PC-9 (cell line): ENCODE results near the gene CPNE7. TPM values are rescaled to one million over a fixed set of nuclear protein-coding genes. Genes with fewer than 3 reads are reported as not detected.

Experiments used
- BruUV-seq: library from RNA; stranded (reverse); fragments of 400-500 nt; replicated peaks from 2 replicates; lab custom pipeline; 2021; lab: Mats Ljungman, UMichigan
- CTCF ChIA-PET: fragments of 300-600 bp; sonication (Branson Sonifier 250); formaldehyde crosslinking; loops from one replicate; lab custom pipeline; 2022; ENCODE audit warnings: antibody characterized with exemption; lab: Charles Lee
- POLR2A ChIA-PET: fragments of 300-600 bp; sonication (Branson Sonifier 250); formaldehyde crosslinking; loops from one replicate; lab custom pipeline; 2022; ENCODE audit warnings: antibody characterized with exemption; ENCODE audit not compliant: unreplicated experiment; lab: Charles Lee
- DNase-seq, 2 experiments: peaks; one replicate each; pipeline versions ENCODE4 v3.0.0 to v3.0.0-alpha.2; 2015 to 2022; ENCODE audit warnings: mixed read lengths in 1 of 2
- H2AFZ ChIP-seq: fragments of 200-600 bp; sonication (generic); 2 replicates; pipeline ENCODE4 v1.8.1; 2017; ENCODE audit warnings: antibody characterized with exemption
- H3F3A ChIP-seq: fragments of 200-600 bp; sonication (generic); 2 replicates; pipeline ENCODE4 v1.8.1; 2017; ENCODE audit warnings: antibody characterized with exemption, mild to moderate bottlenecking, low read depth; ENCODE audit not compliant: insufficient read depth
- H3K27ac ChIP-seq: fragments of 200-600 bp; sonication (generic); 2 replicates; pipeline ENCODE4 v1.6.1; 2016; ENCODE audit warnings: mixed run types
- H3K27me3 ChIP-seq: fragments of 200-600 bp; sonication (generic); 2 replicates; pipeline ENCODE4 v1.6.1; 2016; ENCODE audit warnings: low read depth, mixed run types; ENCODE audit not compliant: insufficient read depth
- H3K36me3 ChIP-seq: fragments of 200-600 bp; sonication (generic); 2 replicates; pipeline ENCODE4 v1.6.1; 2016; ENCODE audit warnings: low read depth, mixed run types
- H3K4me1 ChIP-seq: fragments of 200-600 bp; sonication (generic); replicated peaks from 2 replicates; pipeline ENCODE4 v1.6.1; 2016; ENCODE audit warnings: mixed run types; ENCODE audit not compliant: insufficient read depth
- H3K4me2 ChIP-seq: fragments of 200-600 bp; sonication (generic); 2 replicates; pipeline ENCODE4 v1.6.1; 2017; ENCODE audit warnings: mixed run types
- H3K4me3 ChIP-seq: fragments of 200-600 bp; sonication (generic); 2 replicates; pipeline ENCODE4 v1.6.1; 2016; ENCODE audit warnings: mixed run types
- H3K79me2 ChIP-seq: fragments of 200-600 bp; sonication (generic); 2 replicates; pipeline ENCODE4 v1.6.1; 2017; ENCODE audit warnings: low read depth, mixed run types
- H3K9me2 ChIP-seq: fragments of 200-600 bp; sonication (generic); 2 replicates; pipeline ENCODE4 v1.8.1; 2017; ENCODE audit warnings: mild to moderate bottlenecking; ENCODE audit not compliant: insufficient read depth
- H3K9me3 ChIP-seq: fragments of 200-600 bp; sonication (generic); 2 replicates; pipeline ENCODE4 v1.8.1; 2016; ENCODE audit warnings: low read depth; ENCODE audit not compliant: insufficient read depth
- H4K20me1 ChIP-seq: fragments of 200-600 bp; sonication (generic); 2 replicates; pipeline ENCODE4 v1.8.1; 2017; ENCODE audit not compliant: insufficient read depth
- CTCF ChIP-seq: fragments of 200-600 bp; sonication (generic); conservative IDR thresholded peaks from 2 replicates; pipeline ENCODE4 v1.6.1; 2017; ENCODE audit warnings: mixed run types, antibody characterized with exemption, mild to moderate bottlenecking, moderate library complexity
- EZH2 ChIP-seq: fragments of 200-600 bp; sonication (generic); IDR thresholded peaks from 2 replicates; pipeline ENCODE4 v1.8.0; 2017; ENCODE audit warnings: antibody characterized with exemption, low read depth
- intact Hi-C: fragments of 100-400 bp; cut with micrococcal nuclease; formaldehyde crosslinking; loops from one replicate; pipeline ENCODE4 v1.10.0; 2022; ENCODE audit not compliant: unreplicated experiment
- total RNA-seq: library from RNA; stranded (reverse); gene quantifications from 2 replicates; pipeline ENCODE4 v1.2.3, GENCODE V29; 2021

Gene CPNE7
- total RNA-seq, 1 experiment from 2014 or later, result 19.5 TPM

GRCh38 chr16:89550421-89551007 lies 25.0 kb upstream of the CPNE7 start:
- no peak overlapping the region for H2AFZ ChIP-seq
- H4K20me1 ChIP-seq, result no peaks in the 10 kb centered on the region
- POLR2A ChIA-PET, result no interaction called here
- no peaks in the 10 kb centered on the region for H3K9me2 ChIP-seq
- no TSS peak for BruUV-seq
- DNase-seq, result no peak
- intact Hi-C loops, result no loop called here
- H3K9me3 ChIP-seq, result no peaks in the 10 kb centered on the region
- no peaks in the 10 kb centered on the region for H3K27me3 ChIP-seq
- TF ChIP-seq CTCF, result no peak
- no peak for TF ChIP-seq EZH2
- no peaks in the 10 kb centered on the region for H3F3A ChIP-seq
- CTCF ChIA-PET, result interaction anchor here (0.6 kb wide), 1 partner anchor 10 kb away, joined by 3 read pairs; no protein-coding TSS in a partner anchor
- H3K36me3 ChIP-seq, result peaks cover 7% of the 10 kb centered on the region; the same call in 1 of the 2 replicates
- H3K79me2 ChIP-seq, result no peaks in the 10 kb centered on the region
- H3K27ac ChIP-seq, result no peak overlapping the region
- H3K4me2 ChIP-seq, result no peak overlapping the region
- H3K4me1 ChIP-seq, result no peaks in the 10 kb centered on the region
- H3K4me3 ChIP-seq, result no peak overlapping the region

GRCh38 chr16:89552329-89552728 lies 23.2 kb upstream of the CPNE7 start:
- ChIA-PET CTCF (no interaction called here), POLR2A (no interaction called here)
- Histone ChIP-seq H4K20me1 (no peaks in the 10 kb centered on the region), H3K9me2 (no peaks in the 10 kb centered on the region), H3K36me3 (peaks cover 8% of the 10 kb centered on the region; the same call in 1 of the 2 replicates), H3F3A (peaks cover 13% of the 10 kb centered on the region; the same call in 1 of the 2 replicates), H3K9me3 (no peaks in the 10 kb centered on the region), H3K4me3 (no peak overlapping the region), H3K79me2 (no peaks in the 10 kb centered on the region), H3K4me2 (no peak overlapping the region), H3K27ac (no peak overlapping the region), H3K27me3 (no peaks in the 10 kb centered on the region), H2AFZ (no peak overlapping the region), H3K4me1 (no peaks in the 10 kb centered on the region)
- TF ChIP-seq CTCF, result no peak
- TF ChIP-seq EZH2, result no peak
- no peak for DNase-seq
- no TSS peak for BruUV-seq
- intact Hi-C loops, result no loop called here

GRCh38 chr16:89552913-89553312 lies 22.6 kb upstream of the CPNE7 start:
- TF ChIP-seq EZH2, result no peak
- no peak for TF ChIP-seq CTCF
- Histone ChIP-seq H3F3A (peaks cover 19% of the 10 kb centered on the region; the same call in 1 of the 2 replicates), H3K27ac (no peak overlapping the region), H3K4me2 (no peak overlapping the region), H3K4me1 (no peaks in the 10 kb centered on the region), H3K9me2 (no peaks in the 10 kb centered on the region), H4K20me1 (no peaks in the 10 kb centered on the region), H2AFZ (no peak overlapping the region), H3K9me3 (no peaks in the 10 kb centered on the region), H3K4me3 (no peak overlapping the region), H3K36me3 (peaks cover 8% of the 10 kb centered on the region; the same call in 1 of the 2 replicates), H3K27me3 (no peaks in the 10 kb centered on the region), H3K79me2 (0 out of 2 replicates have a peak, but pooled peaks cover 4% of the 10 kb centered on the region)
- ChIA-PET POLR2A (no interaction called here), CTCF (no interaction called here)
- intact Hi-C loops, result no loop called here
- no peak for DNase-seq
- no TSS peak for BruUV-seq
